ENCODE results near the gene ENKUR. TPM values are rescaled to one million over a fixed set of nuclear protein-coding genes. Genes with fewer than 3 reads are reported as not detected.

Gene ENKUR
- total and polyA plus RNA-seq, 2 experiments from 2014 or later, result 1.6 to 3.1 TPM

GRCh38 chr10:24979685-24980084 lies 36.3 kb downstream of the ENKUR start:
- no peak overlapping the region for H2AFZ ChIP-seq
- TF ChIP-seq EZH2 (IDR thresholded peaks at IDR 0.05; ENCODE audit: borderline replicate concordance), result no peak
- no peak for TF ChIP-seq EZH2phosphoT487 (IDR thresholded peaks at IDR 0.05; ENCODE audit: low read depth, severe bottlenecking, unreplicated experiment)
- TF ChIP-seq, protein P1, sequence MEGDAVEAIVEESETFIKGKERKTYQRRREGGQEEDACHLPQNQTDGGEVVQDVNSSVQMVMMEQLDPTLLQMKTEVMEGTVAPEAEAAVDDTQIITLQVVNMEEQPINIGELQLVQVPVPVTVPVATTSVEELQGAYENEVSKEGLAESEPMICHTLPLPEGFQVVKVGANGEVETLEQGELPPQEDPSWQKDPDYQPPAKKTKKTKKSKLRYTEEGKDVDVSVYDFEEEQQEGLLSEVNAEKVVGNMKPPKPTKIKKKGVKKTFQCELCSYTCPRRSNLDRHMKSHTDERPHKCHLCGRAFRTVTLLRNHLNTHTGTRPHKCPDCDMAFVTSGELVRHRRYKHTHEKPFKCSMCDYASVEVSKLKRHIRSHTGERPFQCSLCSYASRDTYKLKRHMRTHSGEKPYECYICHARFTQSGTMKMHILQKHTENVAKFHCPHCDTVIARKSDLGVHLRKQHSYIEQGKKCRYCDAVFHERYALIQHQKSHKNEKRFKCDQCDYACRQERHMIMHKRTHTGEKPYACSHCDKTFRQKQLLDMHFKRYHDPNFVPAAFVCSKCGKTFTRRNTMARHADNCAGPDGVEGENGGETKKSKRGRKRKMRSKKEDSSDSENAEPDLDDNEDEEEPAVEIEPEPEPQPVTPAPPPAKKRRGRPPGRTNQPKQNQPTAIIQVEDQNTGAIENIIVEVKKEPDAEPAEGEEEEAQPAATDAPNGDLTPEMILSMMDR (IDR thresholded peaks at IDR 0.05; ENCODE audit: poor library complexity), result no peak
- WGBS (ENCODE audit: low lambda C conversion rate, missing lambda C conversion rate), result 91% methylated on average over 4 of the region's 4 CpGs
- no peaks in the 10 kb centered on the region for H3K9me3 ChIP-seq (ENCODE audit: low read depth)
- no peak for DNase-seq (ENCODE audit: low spot score)
- H3K4me3 ChIP-seq, result no peak overlapping the region
- no peaks in the 10 kb centered on the region for H3K27me3 ChIP-seq
- no peaks in the 10 kb centered on the region for H3K9me2 ChIP-seq (replicated peaks; ENCODE audit: insufficient read depth)
- H3K4me1 ChIP-seq (ENCODE audit: insufficient read depth), result peaks cover 7% of the 10 kb centered on the region
- no peaks in the 10 kb centered on the region for H3K79me2 ChIP-seq
- H3K27ac ChIP-seq, result no peak overlapping the region
- no peaks in the 10 kb centered on the region for H3K36me3 ChIP-seq (replicated peaks; ENCODE audit: insufficient read depth, low read depth)
- H3K4me2 ChIP-seq, result no peak overlapping the region
- no peaks in the 10 kb centered on the region for H4K20me1 ChIP-seq (ENCODE audit: insufficient read depth, poor library complexity, severe bottlenecking)

GRCh38 chr10:24974976-24975375 lies 41.0 kb downstream of the ENKUR start:
- no peak overlapping the region for H2AFZ ChIP-seq
- H3K4me1 ChIP-seq (ENCODE audit: insufficient read depth), result peaks cover 9% of the 10 kb centered on the region
- H4K20me1 ChIP-seq (ENCODE audit: insufficient read depth, poor library complexity, severe bottlenecking), result no peaks in the 10 kb centered on the region
- 10% methylated on average over 2 of the region's 2 CpGs for WGBS (ENCODE audit: low lambda C conversion rate, missing lambda C conversion rate)
- H3K79me2 ChIP-seq, result no peaks in the 10 kb centered on the region
- peak overlapping the region; percentile 4 for H3K27ac ChIP-seq
- H3K4me3 ChIP-seq, result no peak overlapping the region
- no peak overlapping the region for H3K4me2 ChIP-seq
- H3K9me3 ChIP-seq (ENCODE audit: low read depth), result no peaks in the 10 kb centered on the region
- H3K36me3 ChIP-seq (replicated peaks; ENCODE audit: insufficient read depth, low read depth), result no peaks in the 10 kb centered on the region
- no peaks in the 10 kb centered on the region for H3K27me3 ChIP-seq
- no peaks in the 10 kb centered on the region for H3K9me2 ChIP-seq (replicated peaks; ENCODE audit: insufficient read depth)
- DNase-seq (ENCODE audit: low spot score), result peak; percentile 54
- TF ChIP-seq, protein P1 (IDR thresholded peaks at IDR 0.05; ENCODE audit: poor library complexity), result no peak

DNA sequence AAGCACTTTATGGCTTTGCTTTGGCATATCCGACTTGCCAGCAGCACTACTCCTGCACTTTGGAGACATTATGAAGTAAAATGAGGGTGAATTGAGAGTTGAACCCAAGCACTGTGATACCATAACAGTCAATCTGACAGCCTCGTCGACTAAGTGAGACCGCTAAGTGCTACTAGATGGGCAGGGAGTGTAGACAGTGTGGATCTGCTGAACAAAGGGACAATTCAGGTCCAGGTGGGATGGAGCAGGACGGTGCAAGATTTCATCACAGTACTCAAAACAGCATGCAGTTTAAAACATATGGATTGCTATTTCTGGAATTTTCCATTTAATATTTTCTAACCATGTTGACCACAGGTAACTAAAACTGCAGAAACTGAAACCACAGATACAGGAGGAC lies 42.8 kb downstream of the ENKUR start:
- Histone ChIP-seq H4K20me1 (ENCODE audit: insufficient read depth, poor library complexity, severe bottlenecking) (no peaks in the 10 kb centered on the region), H3K4me3 (no peak overlapping the region), H2AFZ (no peak overlapping the region), H3K4me2 (no peak overlapping the region), H3K4me1 (ENCODE audit: insufficient read depth) (peaks cover 9% of the 10 kb centered on the region), H3K9me2 (replicated peaks; ENCODE audit: insufficient read depth) (no peaks in the 10 kb centered on the region), H3K79me2 (no peaks in the 10 kb centered on the region), H3K27ac (no peak overlapping the region), H3K9me3 (ENCODE audit: low read depth) (no peaks in the 10 kb centered on the region), H3K36me3 (replicated peaks; ENCODE audit: insufficient read depth, low read depth) (no peaks in the 10 kb centered on the region), H3K27me3 (no peaks in the 10 kb centered on the region)
- WGBS (ENCODE audit: low lambda C conversion rate, missing lambda C conversion rate), result 90% methylated on average over 5 of the region's 5 CpGs
- TF ChIP-seq EZH2 (IDR thresholded peaks at IDR 0.05; ENCODE audit: borderline replicate concordance), result no peak
- TF ChIP-seq EZH2phosphoT487 (IDR thresholded peaks at IDR 0.05; ENCODE audit: low read depth, severe bottlenecking, unreplicated experiment), result no peak
- TF ChIP-seq, protein P1 (IDR thresholded peaks at IDR 0.05; ENCODE audit: poor library complexity), result no peak
- DNase-seq (ENCODE audit: low spot score), result no peak

DNA sequence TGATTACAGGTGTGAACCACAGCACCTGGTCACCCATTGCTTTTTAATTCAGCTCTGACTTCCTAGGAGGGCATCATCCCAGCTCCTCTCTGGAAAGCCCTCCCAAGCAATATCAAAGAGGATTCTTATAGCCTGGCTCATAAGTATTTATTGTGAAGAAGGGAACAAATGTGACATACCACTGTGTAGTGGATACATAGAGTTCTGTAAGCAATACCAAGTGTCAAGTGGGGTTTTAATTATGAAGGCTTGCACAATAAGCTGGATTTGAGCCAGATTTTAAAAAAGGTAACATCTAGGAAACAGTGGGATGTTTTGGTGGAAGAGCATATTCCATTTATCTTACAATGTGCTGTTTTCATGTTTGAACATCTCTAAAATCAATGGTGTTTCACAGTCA lies 44.6 kb downstream of the ENKUR start:
- no peaks in the 10 kb centered on the region for H3K9me2 ChIP-seq (replicated peaks; ENCODE audit: insufficient read depth)
- no peaks in the 10 kb centered on the region for H3K27me3 ChIP-seq
- H3K27ac ChIP-seq, result no peak overlapping the region
- TF ChIP-seq, protein P1 (IDR thresholded peaks at IDR 0.05; ENCODE audit: poor library complexity), result no peak
- no peak for TF ChIP-seq EZH2 (IDR thresholded peaks at IDR 0.05; ENCODE audit: borderline replicate concordance)
- TF ChIP-seq EZH2phosphoT487 (IDR thresholded peaks at IDR 0.05; ENCODE audit: low read depth, severe bottlenecking, unreplicated experiment), result no peak
- no peak overlapping the region for H3K4me2 ChIP-seq
- no peaks in the 10 kb centered on the region for H3K9me3 ChIP-seq (ENCODE audit: low read depth)
- no peaks in the 10 kb centered on the region for H4K20me1 ChIP-seq (ENCODE audit: insufficient read depth, poor library complexity, severe bottlenecking)
- no peak overlapping the region for H3K4me3 ChIP-seq
- H2AFZ ChIP-seq, result no peak overlapping the region
- DNase-seq (ENCODE audit: low spot score), result no peak
- no peaks in the 10 kb centered on the region for H3K36me3 ChIP-seq (replicated peaks; ENCODE audit: insufficient read depth, low read depth)
- no peaks in the 10 kb centered on the region for H3K79me2 ChIP-seq
- peaks cover 9% of the 10 kb centered on the region for H3K4me1 ChIP-seq (ENCODE audit: insufficient read depth)

Measured in hepatocyte (in vitro differentiated cells).